Right ventricle myocardium superior (tissue), 1 donor: ENCODE results near the gene KAZALD1. TPM values are rescaled to one million over a fixed set of nuclear protein-coding genes. Genes with fewer than 3 reads are reported as not detected.
A peak's percentile ranks its signal among the peaks of the same experiment; 100 is the strongest.

Source experiments
- ATAC-seq: fragments of 200-7000 bp; cut with Tn5 transposase; one replicate; pipeline ENCODE4 v1.9.1; 2020; ENCODE audit warnings: mild to moderate bottlenecking; ENCODE audit not compliant: poor library complexity
- DNase-seq: peaks from one replicate; pipeline ENCODE4 v3.0.0-alpha.2; 2020
- intact Hi-C: fragments of 100-400 bp; cut with DNase I; formaldehyde crosslinking; loops from one replicate; pipeline ENCODE4 v1.11.2; 2022
- total RNA-seq: library from RNA; stranded (reverse); fragmentation: NEBNext Ultra II Directional; extraction: Animal tissue kit (Norgen Biotek cat#: 25700); gene quantifications from one replicate; pipeline ENCODE4 v1.2.1, GENCODE V29; 2021
- donor health status: DM: no; HTN: yes; CAD: no; lungs with severe emphysema.

The KAZALD1 gene
- total RNA-seq, 1 donor from 2014 or later, result 5.0 TPM

GRCh38 chr10:101080933-101081931 is 19.4 kb downstream of the KAZALD1 start:
- ATAC-seq (no peak), DNase-seq (no peak)
- intact Hi-C loops, result no loop called here

GRCh38 chr10:101085846-101086245 is 24.1 kb downstream of the KAZALD1 start:
- intact Hi-C loops, result no loop called here
- DNase-seq, result no peak
- no peak for ATAC-seq

DNA sequence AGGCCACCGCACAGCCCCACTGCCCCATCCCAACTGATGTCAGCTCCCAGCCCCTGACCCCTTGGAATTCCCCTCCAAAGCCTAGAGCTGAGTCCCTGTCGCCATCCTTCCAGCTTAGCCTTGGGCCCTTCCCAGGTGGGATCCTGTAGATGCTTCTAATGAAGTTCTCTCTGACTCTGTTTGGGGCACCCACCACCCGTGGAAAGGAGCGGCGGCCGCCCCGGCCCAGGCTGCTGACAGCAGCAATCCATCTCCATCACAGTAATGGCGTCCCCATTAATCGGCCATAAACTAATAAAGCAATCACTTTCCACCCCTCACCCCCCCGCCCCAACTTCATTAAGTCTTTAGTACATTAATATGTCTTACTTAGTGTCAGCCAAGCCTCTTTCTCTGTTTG is 25.6 kb downstream of the KAZALD1 start:
- DNase-seq (no peak), ATAC-seq (no peak)
- intact Hi-C loops, result no loop called here

- intact Hi-C loops, result no loop called here
- no peak for DNase-seq
- no peak for ATAC-seq
Measured at GRCh38 chr10:101087965-101088364, 26.2 kb downstream of the KAZALD1 start.

- intact Hi-C loops, result no loop called here
- no peak for DNase-seq
- no peak for ATAC-seq
Measured at GRCh38 chr10:101089520-101090299, 27.9 kb downstream of the KAZALD1 start.

- ATAC-seq, result no peak
- intact Hi-C loops, result no loop called here
- DNase-seq, result no peak
Measured at GRCh38 chr10:101090597-101090996, 28.8 kb downstream of the KAZALD1 start.

DNA sequence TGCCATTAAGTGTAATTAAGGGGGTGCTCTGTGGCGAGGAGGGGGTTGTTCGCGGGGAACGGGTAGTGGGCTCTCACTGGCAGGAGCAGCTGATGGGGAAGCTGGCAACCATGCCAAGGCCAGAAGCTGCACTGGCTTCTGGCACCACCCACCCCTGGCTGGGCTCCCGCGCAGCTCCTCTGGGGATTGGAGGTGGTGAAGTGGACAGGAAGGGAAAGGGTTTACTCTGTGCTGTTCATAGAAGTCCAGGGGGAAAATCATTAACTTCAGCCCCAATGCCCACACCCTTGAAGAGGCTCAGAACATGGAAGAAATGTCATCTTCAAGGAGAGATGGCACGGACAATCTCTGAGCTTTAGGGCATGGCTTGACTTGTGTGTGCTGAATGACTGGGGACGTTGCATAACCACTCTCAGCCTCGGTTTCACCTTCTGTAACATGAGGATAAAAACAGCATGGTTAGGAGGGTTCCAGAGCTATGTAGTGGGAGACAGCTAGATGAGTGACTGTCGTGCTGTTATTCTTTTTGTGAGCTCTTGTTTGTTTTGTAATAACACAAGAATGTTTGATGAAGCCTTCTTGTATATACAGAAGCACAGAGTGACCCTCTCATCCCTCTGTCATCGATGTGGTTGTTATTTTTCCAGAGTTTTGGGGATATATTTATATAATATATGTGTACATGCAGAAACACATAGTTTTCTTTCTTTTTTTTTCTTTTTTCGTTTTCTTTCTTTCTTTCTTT is 29.9 kb downstream of the KAZALD1 start:
- intact Hi-C loops, result no loop called here
- DNase-seq (no peak), ATAC-seq (no peak)

- intact Hi-C loops, result no loop called here
- DNase-seq (peak; percentile 22), ATAC-seq (no peak)
Measured at GRCh38 chr10:101092881-101093354, 31.1 kb downstream of the KAZALD1 start.

DNA sequence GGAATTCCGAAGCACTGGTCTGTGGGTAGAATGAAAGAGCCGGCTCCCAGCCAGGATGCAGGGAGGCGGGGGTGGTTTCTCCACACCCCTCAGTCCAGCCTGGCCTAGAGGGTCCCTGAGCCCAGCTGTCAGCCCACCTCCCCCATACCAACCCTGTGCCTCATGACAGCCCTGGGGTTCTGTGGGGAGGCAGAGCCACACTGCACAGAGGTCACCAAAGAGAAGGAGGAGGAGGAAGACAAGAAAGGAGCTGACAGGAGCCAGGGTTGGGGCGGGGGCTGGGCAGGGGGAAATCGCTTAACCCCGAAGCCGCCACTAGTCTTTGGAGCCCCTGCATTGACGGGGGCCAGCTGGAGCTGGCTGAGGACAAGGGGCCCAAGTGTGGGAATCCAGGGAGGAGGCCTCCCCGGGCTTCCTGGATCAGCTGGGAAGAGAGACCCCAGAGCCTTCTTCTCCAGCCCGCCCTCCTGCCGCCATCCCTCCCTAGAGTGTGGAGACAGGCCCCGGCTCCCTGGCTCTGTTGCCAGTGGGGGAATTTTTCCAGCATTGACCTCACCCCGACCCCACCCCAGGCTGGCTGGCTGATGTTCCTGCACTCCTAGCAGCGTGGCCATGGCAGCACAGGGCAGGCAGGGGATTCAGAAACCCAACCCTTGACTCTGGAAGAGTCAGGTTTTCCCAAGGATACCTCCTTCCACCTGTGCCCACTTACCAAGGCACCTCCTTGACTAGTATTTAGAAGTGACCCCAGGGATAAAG is 32.5 kb downstream of the KAZALD1 start:
- ATAC-seq (no peak), DNase-seq (peak; percentile 31)
- intact Hi-C loops, result loop anchor here (2.0 kb wide), 1 partner anchor 49 kb away; no protein-coding TSS in a partner anchor

DNA sequence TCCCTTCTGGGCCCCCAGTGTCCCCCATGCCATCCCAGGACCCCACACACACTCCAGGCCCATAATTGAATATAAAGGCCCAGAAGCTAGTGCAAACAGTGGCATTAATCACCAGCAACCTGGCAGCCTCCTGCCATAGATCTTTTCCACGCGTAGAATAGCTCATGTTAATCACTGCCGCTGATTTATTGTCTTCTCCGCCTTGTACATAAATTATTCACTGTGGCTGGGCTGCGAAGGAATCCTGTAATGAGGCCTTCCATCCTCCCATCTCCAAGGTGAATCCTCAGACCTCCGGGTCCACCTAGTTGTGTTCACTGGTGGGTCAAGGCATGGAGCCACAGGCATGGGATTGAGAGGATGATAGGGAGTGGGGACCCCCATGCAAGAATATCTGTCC is 33.2 kb downstream of the KAZALD1 start:
- DNase-seq (no peak), ATAC-seq (no peak)
- intact Hi-C loops, result loop anchor here (2.0 kb wide), 1 partner anchor 48 kb away; no protein-coding TSS in a partner anchor

DNA sequence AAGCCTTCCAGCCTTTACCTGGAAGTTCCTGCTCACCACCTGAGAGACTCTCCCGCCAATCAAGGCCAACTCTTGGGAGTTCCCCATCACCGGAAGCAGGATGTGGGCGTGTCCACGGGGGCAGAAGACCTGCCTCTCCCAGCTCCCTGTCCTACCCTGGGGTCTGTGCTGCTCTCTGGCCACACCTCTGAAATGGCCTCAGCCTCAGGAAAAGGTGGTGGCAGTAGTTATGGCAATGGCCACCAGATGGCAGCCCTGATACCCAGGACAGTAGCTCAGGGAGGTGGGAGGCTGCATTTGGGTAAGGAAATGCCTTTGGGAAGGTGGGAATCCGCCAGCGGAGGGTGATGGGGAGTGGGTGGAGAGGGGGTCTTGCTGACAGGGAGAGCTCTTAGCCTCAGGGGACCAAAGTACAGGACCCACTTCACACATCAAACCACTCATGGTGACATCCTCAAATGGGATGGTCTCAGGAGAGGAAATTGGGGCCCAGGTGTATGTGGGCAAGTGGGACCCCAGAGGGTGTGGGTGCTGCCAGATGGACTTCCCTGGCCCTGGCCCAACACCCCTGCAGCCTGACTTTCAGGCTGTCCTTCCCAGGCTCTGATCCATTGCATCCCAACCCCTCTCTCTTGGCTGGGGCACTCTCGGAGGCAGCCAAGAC is 33.9 kb downstream of the KAZALD1 start:
- DNase-seq, result peak; percentile 78
- intact Hi-C loops, result loop anchor here (2.0 kb wide), 1 partner anchor 47 kb away; no protein-coding TSS in a partner anchor
- ATAC-seq, result peak; percentile 82

DNA sequence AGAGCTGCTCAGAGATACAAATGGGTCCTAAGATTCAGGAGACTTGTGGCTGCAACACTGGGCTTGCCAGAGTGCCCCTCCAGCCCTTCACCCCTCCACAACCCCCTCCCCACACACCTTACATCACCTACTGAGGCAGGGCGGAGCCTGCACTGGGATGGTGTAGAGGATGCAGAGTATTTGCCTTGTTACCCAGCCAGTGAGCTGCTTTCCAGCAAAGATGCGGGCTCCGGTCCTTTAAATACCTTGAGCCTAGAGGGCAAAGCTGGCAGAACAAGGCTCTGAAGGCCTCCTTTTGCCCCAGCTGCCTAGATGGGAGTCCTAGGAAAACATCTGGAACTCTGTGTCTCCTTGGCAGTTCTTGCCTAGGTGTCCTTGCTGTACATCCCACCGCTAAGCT is 34.6 kb downstream of the KAZALD1 start:
- intact Hi-C loops, result no loop called here
- ATAC-seq (no peak), DNase-seq (no peak)

GRCh38 chr10:101097881-101098280 is 36.1 kb downstream of the KAZALD1 start:
- ATAC-seq (no peak), DNase-seq (no peak)
- intact Hi-C loops, result no loop called here

GRCh38 chr10:101099901-101100300 is 38.1 kb downstream of the KAZALD1 start:
- ATAC-seq (no peak), DNase-seq (no peak)
- intact Hi-C loops, result no loop called here

- DNase-seq (no peak), ATAC-seq (no peak)
- intact Hi-C loops, result no loop called here
Measured at GRCh38 chr10:101101372-101101881, 39.6 kb downstream of the KAZALD1 start.

DNA sequence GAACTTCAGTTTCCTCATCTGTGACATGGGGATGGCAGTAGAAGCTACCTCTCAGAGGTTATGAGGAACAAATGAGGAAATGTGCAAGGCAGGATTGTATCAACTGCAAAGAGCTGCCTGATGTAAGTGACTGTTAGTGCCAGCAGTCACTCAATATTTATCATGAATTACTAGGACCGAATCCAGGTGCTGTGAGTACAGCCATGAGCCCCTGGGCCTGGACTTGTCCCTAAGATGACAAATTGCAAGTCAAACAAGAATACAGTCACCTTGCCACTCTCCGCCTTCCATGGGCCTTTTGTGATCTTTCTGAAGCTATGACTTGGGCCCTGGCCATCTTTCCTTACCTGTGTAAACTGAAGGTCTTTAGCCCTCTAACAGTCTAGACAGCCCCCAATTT is 41.6 kb downstream of the KAZALD1 start:
- DNase-seq, result no peak
- no peak for ATAC-seq
- intact Hi-C loops, result no loop called here

DNA sequence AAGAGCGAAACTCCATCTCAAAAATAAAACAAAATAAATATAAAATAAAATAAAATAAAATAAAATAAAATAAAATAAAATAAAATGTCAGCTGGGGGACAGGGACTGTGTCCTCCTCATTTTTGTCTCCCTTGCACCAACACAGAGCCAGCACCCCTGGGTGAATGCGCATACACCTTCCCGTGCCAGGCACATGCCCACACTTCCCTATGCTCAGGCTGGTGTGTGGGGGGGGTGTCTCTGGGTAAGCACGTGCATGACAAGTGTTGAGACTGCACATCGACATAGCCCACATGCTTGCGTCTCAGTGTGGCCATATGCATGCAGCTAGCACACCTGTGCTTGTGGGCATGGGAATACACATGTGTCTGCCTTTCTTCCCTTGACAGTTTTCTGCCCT is 44.6 kb downstream of the KAZALD1 start:
- ATAC-seq, result no peak
- intact Hi-C loops, result no loop called here
- no peak for DNase-seq
